Esophagus muscularis mucosa (tissue), 4 donors: ENCODE measurements around the gene UBE2U. TPM values are rescaled to one million over a fixed set of nuclear protein-coding genes. Genes with fewer than 3 reads are reported as not detected.

Experiments
- DNase-seq: peaks from one replicate; pipeline ENCODE4 v3.0.0-alpha.2; 2017; ENCODE audit errors: extremely low spot score
- H3K27ac ChIP-seq, 4 donors: fragments of 200-600 bp; sonication (generic); replicated peaks in 1 of 4; 1 replicate in 3 of 4; 2 replicates in 1 of 4; pipeline ENCODE4 v1.5.1; 2016 to 2019; ENCODE audit warnings: mild to moderate bottlenecking in 1 of 4
- H3K27me3 ChIP-seq, 4 donors: fragments of 200-600 bp; sonication (generic); one replicate each; pipeline versions ENCODE4 v1.5.1 to v1.6.0; 2016 to 2019
- H3K36me3 ChIP-seq, 4 donors: fragments of 200-600 bp; sonication (generic); one replicate each; pipeline ENCODE4 v1.5.1; 2016 to 2019
- H3K4me1 ChIP-seq, 4 donors: fragments of 200-600 bp; sonication (generic); one replicate each; pipeline ENCODE4 v1.5.1; 2016 to 2019
- H3K4me3 ChIP-seq, 4 donors: fragments of 200-600 bp; sonication (generic); 1 replicate in 2 of 4; 2 replicates in 2 of 4; pipeline ENCODE4 v1.5.1; 2016 to 2019; ENCODE audit warnings: mild to moderate bottlenecking in 4 of 4, moderate library complexity in 1 of 4
- H3K9me3 ChIP-seq, 4 donors: fragments of 200-600 bp; sonication (generic); 1 replicate in 3 of 4; 2 replicates in 1 of 4; pipeline ENCODE4 v1.5.1; 2016 to 2019
- CTCF ChIP-seq, 3 experiments: fragments of 200-600 bp in 2 of 3; fragments of 450-650 bp in 1 of 3; sonication (generic) in 2 of 3; IDR thresholded peaks; one replicate each; pipeline ENCODE4 v1.5.1; 2017 to 2019; ENCODE audit warnings: antibody characterized with exemption in 3 of 3, mild to moderate bottlenecking in 2 of 3, moderate library complexity in 1 of 3
- EP300 ChIP-seq: sonication (generic); formaldehyde crosslinking; IDR thresholded peaks from one replicate; pipeline ENCODE4 v1.6.1; 2017; ENCODE audit warnings: antibody characterized with exemption
- POLR2A ChIP-seq: fragments of 450-650 bp; IDR thresholded peaks from one replicate; pipeline ENCODE4 v1.6.1; 2017; ENCODE audit warnings: antibody characterized with exemption, moderate library complexity, mild to moderate bottlenecking, low read depth
- POLR2AphosphoS5 ChIP-seq, 2 donors: sonication (generic); formaldehyde crosslinking; IDR thresholded peaks; one replicate each; pipeline ENCODE4 v1.6.1; 2017; ENCODE audit warnings: antibody characterized with exemption in 2 of 2
- WGBS: methylation state at CpG from one replicate; pipeline ENCODE4 v1.1.5; 2018; 5-methylcytosine and 5-hydroxymethylcytosine counted together
- intact Hi-C: fragments of 100-400 bp; cut with DNase I; formaldehyde crosslinking; loops from one replicate; pipeline ENCODE4 v1.15.1; 2023
- total RNA-seq, 4 donors: library from RNA; depleted of rRNA; stranded (reverse); fragments of >200 nt; gene quantifications; one replicate each; pipeline versions ENCODE4 v1.1.0 to v1.2.1, GENCODE V29; 2016

UBE2U gene
- not detected for total RNA-seq

GRCh38 chr1:64203420-64203819 lies at the start of gene UBE2U:
TSS of gene UBE2U (plus strand) at chr1:64203623. CDS start at chr1:64204051, 428 bp downstream.
- no peak for TF ChIP-seq EP300
- Histone ChIP-seq H3K4me3 (no peak within 1 kb of the TSS), H3K9me3 (no peaks in the 10 kb centered on the region), H3K36me3 (no peaks in the 10 kb centered on the region), H3K27ac (no peak within 1 kb of the TSS), H3K4me1 (no peaks in the 10 kb centered on the region), H3K27me3 (peaks cover 0 to 13% (median 0%) of the 10 kb centered on the region in 4 donors)
- intact Hi-C loops, result no loop called here
- DNase-seq, result no peak
- WGBS, result 98% methylated on average over 23 of the region's 23 CpGs

- no peak for DNase-seq
- intact Hi-C loops, result no loop called here
- no peak overlapping the region for H3K27ac ChIP-seq
- TF ChIP-seq POLR2AphosphoS5 (IDR thresholded peaks at IDR 0.05) (no peak), EP300 (no peak), POLR2A (no peak), CTCF (IDR thresholded peaks at IDR 0.05) (no peak)
- H3K4me1 ChIP-seq, result no peaks in the 10 kb centered on the region
- WGBS, result 54% methylated on average over 1 of the region's 1 CpG
- peaks cover 0 to 7% (median 0%) of the 10 kb centered on the region in 4 donors for H3K36me3 ChIP-seq
- no peaks in the 10 kb centered on the region for H3K9me3 ChIP-seq
- H3K4me3 ChIP-seq, result no peak overlapping the region
- H3K27me3 ChIP-seq, result no peaks in the 10 kb centered on the region
These were observed 48.1 kb upstream of the UBE2U start for GRCh38 chr1:64155278-64155677.

GRCh38 chr1:64161357-64161941 lies 42.0 kb upstream of the UBE2U start:
- peaks cover 0 to 20% (median 16%) of the 10 kb centered on the region in 4 donors for H3K4me1 ChIP-seq
- no peaks in the 10 kb centered on the region for H3K27me3 ChIP-seq
- H3K36me3 ChIP-seq, result peaks cover 0 to 14% (median 0%) of the 10 kb centered on the region in 4 donors
- no peak overlapping the region for H3K4me3 ChIP-seq
- H3K9me3 ChIP-seq, result no peaks in the 10 kb centered on the region
- TF ChIP-seq CTCF (IDR thresholded peaks at IDR 0.05) (no peak), POLR2A (no peak), EP300 (no peak), POLR2AphosphoS5 (IDR thresholded peaks at IDR 0.05) (no peak)
- DNase-seq, result no peak
- WGBS, result 28% methylated on average over 1 of the region's 1 CpG
- intact Hi-C loops, result no loop called here
- peak overlapping the region in 1 of 4 donors; percentile 39 for H3K27ac ChIP-seq

- no peaks in the 10 kb centered on the region for H3K27me3 ChIP-seq
- H3K36me3 ChIP-seq, result peaks cover 0 to 14% (median 0%) of the 10 kb centered on the region in 4 donors
- no peak for TF ChIP-seq EP300
- no peak for TF ChIP-seq POLR2A
- no peak for TF ChIP-seq POLR2AphosphoS5 (IDR thresholded peaks at IDR 0.05)
- TF ChIP-seq CTCF (IDR thresholded peaks at IDR 0.05), result no peak
- peaks cover 0 to 20% (median 16%) of the 10 kb centered on the region in 4 donors for H3K4me1 ChIP-seq
- 83% methylated on average over 6 of the region's 6 CpGs for WGBS
- no peak overlapping the region for H3K4me3 ChIP-seq
- intact Hi-C loops, result no loop called here
- H3K27ac ChIP-seq, result peak overlapping the region in 2 of 4 donors; percentile 11 to 39
- no peak for DNase-seq
- H3K9me3 ChIP-seq, result no peaks in the 10 kb centered on the region
These were observed 41.3 kb upstream of the UBE2U start for GRCh38 chr1:64162151-64162550.

- intact Hi-C loops, result no loop called here
- DNase-seq, result no peak
- peaks cover 0 to 20% (median 16%) of the 10 kb centered on the region in 4 donors for H3K4me1 ChIP-seq
- no peak overlapping the region for H3K4me3 ChIP-seq
- H3K9me3 ChIP-seq, result no peaks in the 10 kb centered on the region
- WGBS, result 100% methylated on average over 1 of the region's 1 CpG
- H3K27ac ChIP-seq, result no peak overlapping the region
- H3K27me3 ChIP-seq, result no peaks in the 10 kb centered on the region
- TF ChIP-seq CTCF (IDR thresholded peaks at IDR 0.05) (no peak), POLR2A (no peak), EP300 (no peak), POLR2AphosphoS5 (IDR thresholded peaks at IDR 0.05) (no peak)
- H3K36me3 ChIP-seq, result peaks cover 0 to 14% (median 0%) of the 10 kb centered on the region in 4 donors
These were observed 40.6 kb upstream of the UBE2U start for GRCh38 chr1:64162804-64163203.
